NCI-H345 (cell line): Measurements from ENCODE around the gene INF2.

Experiments used
- DNase-seq: peaks from one replicate; lab custom pipeline; 2025; lab: John Stamatoyannopoulos, UW

Gene INF2

DNA sequence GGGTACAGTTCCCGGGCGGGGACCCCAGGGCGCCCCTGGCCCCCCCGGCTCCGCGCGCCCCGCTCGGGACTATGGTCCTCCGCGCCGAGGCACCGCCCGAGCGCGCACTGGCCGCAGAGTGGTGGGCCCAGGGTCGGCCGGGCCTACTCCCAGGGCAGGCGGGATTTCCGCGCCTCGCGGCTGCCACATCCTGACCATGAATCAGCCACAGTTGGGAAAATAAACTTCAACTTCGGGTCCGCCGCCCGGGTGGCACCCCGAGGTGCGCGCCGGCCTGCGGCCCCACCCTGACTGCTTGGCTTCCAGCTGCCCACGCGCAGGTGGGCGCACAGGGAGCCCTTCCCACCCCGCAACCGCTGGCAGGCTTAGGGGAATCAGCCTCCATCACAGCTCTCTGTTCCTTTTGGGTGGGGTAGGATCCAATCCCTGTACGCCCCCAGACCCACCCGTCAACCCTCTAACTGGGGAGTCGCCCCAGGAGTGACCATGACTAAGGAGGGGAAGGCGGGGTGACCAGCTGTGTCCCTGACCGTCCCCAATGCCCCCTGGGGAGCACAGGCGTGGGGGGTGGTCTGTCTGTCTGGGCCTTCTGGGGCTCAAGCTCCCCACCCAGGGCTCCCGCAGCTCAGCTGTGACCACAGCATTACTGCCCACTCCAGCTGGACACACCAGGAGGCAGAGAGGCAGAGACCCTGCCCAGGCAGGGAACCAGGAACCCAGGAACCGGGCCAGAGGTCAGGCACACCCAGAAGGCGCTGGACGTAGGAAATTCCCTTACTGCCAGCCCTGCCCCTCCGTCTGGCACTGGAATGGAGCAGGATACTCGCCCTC is 678 bp downstream of the INF2 start:
- no peak for DNase-seq

GRCh38 chr14:104690861-104691455 is 1.5 kb downstream of the INF2 start:
- no peak for DNase-seq

GRCh38 chr14:104691546-104692260 is 2.3 kb downstream of the INF2 start:
- no peak for DNase-seq

DNA sequence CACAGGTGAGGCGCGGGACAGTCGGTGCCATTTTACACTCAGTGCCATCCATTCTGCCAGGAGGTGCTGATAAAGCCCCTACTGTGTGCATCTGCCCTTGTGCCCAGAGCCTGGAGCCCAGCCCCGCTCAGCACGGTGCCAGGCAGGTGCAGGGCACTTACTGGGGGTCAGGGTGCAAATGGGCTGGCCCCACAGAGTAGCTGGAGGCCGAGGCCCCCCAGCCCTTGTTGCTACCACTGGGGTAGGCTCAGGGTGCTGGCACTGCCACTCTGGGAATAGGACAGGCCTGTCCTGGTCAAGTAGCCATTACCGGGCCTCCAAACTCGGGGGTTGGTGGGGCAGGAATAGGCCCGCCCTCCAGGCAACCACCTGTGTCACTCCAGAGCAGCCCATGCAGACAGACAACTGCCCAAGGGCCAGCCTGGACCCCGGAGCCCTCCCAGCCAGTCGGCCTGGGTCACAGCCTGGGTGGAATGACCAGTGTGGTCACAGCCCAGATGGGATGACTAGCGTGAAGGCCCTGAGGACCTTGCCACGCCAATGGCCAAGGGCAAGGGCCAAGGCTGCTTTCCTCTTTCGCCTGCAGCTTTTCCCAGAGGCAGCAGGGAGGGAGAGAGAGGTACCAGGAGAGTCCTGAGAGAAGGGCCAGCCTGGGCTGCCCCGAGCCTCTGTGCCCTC is 3.0 kb downstream of the INF2 start:
- DNase-seq: no peak

- DNase-seq: no peak
These were observed 3.5 kb downstream of the INF2 start for GRCh38 chr14:104692939-104693315.

- DNase-seq: no peak
These were observed 4.3 kb downstream of the INF2 start for GRCh38 chr14:104693482-104694431.

DNA sequence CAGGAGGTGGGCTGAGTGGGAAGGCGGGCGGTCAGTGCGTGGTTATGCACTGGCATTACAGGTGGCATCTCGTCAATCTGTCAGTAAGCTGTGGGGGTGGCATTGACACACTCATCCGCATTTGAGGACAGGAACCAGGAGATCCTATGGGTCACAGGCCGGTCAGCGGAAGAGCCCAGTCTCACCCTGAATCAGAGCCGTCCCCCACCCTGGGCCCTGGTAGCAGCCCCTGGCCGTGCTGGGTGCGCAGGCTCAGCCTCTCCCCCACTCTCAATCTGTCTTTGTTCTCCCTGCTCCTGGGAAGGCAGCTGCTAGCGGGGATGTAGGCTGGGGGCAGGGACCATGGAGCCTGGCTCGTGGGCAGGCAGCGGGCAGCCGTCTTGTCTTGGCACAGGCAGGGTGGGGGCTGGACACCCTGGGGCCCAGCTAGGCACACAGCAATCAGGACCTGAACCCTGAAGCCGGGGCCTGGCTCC is 5.1 kb downstream of the INF2 start:
- DNase-seq: no peak

DNA sequence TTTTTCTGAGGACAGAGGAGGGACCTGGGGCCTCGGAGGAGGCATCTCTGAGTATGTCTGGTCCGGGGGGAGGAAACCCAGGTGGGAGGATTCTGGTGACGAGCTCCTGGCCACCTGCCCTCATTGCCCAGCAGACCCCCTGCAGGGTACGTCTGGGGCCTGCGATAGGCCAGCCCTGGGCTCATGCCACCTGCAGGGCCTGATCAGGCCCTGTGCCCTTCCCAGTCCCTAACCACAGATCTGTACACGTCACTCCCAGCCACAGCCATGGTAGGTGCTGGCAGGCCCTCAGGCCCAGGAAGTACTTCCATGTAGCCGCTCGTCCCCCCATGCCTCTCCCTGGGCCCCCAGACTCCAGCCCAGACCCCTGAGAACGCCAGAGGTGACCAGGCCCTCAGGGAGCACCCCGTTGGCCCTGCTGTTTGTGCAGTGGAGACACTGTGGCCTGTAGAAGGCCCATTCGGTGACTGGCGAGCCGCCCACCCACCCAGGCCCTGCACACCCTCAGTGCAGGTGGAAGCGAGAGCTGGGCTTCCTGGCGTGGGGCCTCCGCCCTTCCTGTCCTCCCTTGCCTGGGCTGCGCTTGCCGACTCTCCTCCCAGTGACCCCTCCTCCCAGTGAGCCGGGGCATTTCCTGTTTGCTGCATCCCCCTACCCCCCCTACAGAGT is 5.7 kb downstream of the INF2 start:
- peak; percentile 22 for DNase-seq

GRCh38 chr14:104695660-104696000 is 6.2 kb downstream of the INF2 start:
- no peak for DNase-seq

GRCh38 chr14:104696671-104697316 is 7.4 kb downstream of the INF2 start:
- DNase-seq: no peak

DNA sequence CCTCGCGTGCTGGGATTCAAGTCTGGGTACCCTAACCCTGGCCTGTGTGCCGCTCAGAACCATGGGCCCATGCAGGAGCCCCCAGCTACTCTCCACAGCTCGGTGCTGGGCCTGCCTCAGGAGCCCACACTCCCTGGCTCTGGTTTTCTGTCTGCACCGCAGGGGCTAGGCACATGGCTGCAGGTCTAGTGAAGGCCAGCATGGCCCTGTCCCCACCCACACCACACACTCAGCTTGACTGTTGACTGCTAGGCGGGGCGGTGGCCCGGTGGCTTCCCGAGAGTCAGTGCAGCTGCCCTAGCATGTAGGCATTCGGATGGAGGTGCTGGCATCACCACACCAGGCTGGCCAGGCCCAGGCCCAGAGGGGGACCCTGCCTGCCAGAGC is 7.9 kb downstream of the INF2 start:
- DNase-seq: no peak

DNA sequence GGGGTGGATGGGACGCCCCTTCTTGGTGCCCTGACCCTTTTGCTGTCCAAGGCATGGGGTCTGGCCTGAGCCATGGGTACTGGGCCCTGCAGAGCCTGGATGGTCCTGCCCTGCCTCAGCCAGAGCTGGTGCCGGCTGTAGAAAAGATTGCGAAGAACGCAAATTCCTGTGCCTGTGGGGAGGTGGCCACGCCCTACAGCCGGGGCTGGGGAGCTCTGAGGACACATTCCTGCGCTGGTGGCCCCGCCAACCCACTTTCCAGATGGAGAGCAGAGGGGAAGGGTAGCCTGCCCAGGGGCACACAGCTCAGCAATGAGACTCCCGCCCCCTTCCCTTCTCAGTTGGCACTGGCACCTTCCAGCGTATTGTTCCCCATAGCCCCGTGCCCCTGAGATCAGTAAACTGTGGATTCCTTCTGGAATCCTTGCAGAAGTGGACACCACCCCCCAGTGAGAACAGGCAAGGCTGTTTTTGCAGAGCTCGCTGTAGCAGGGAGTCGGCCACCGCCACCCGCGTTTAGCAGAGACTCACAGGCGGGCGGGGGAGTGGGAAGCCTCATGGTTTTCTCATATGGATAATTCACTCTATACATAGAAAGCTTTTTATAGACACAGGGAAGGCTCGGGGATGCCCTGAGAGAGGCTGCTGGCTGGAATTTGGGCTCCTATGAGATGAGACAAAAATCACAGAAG is 8.6 kb downstream of the INF2 start:
- DNase-seq: no peak

GRCh38 chr14:104698688-104699425 is 9.4 kb downstream of the INF2 start:
- no peak for DNase-seq

DNA sequence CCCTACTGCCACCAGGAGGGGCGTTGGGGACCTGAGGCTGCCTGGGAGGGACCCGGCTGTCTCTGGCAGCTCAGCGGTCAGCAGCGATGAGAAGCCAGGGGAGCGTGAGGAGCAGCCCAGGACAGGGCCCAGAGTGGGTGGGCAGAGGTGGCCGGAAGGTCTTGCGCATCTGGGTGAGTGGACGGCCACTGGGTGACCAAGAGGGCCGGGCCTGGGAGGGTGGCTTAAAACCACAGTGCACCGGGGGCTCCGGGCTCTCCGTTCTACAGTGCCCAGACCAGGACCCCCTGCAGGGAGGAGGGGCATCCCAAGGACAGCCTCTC is 10.0 kb downstream of the INF2 start:
- no peak for DNase-seq

DNA sequence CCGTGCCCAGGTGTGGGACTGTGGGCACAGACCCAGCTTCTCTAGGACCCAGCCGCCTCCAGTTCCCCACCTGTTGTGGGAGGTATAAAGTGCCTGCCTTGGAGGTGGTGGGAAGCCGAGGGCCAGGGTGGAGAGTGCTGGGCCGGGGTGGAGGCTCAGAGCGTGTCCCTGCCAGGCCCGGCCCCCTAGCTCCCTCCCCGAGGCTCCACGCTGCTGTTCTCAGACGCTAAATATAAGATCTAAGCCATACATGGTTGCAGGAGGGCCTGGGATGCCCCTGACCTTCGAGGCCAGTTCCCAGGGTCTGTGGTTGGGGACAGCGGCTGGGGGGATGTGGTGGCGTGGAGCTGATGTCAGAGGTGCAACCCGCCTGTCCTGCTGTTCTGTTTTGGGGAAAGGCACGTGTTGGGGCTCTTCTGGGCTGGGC is 10.8 kb downstream of the INF2 start:
- DNase-seq: no peak

DNA sequence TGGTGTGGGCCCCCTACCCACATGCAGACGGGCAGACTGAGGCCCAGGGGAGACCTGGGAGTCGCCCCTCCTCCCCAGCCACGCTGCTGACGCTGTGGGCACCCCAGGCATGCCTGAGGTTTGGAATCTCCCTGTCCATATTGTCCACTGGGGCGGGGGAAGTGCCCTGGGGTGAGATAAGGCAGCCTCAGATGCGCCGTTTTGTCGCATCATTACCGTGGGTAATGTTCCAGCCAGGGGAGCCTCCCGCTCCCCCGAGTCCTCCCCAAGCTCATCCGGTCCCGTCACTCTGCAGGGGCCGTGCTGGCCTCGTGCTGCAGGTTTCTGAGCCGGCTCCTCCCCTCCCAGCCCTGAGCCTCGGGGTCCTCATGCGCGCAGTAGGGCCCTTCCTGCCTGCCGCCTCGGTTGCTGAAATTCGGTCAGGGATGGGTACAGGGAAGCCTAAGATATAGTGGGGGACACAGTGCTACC is 11.4 kb downstream of the INF2 start:
- no peak for DNase-seq

DNA sequence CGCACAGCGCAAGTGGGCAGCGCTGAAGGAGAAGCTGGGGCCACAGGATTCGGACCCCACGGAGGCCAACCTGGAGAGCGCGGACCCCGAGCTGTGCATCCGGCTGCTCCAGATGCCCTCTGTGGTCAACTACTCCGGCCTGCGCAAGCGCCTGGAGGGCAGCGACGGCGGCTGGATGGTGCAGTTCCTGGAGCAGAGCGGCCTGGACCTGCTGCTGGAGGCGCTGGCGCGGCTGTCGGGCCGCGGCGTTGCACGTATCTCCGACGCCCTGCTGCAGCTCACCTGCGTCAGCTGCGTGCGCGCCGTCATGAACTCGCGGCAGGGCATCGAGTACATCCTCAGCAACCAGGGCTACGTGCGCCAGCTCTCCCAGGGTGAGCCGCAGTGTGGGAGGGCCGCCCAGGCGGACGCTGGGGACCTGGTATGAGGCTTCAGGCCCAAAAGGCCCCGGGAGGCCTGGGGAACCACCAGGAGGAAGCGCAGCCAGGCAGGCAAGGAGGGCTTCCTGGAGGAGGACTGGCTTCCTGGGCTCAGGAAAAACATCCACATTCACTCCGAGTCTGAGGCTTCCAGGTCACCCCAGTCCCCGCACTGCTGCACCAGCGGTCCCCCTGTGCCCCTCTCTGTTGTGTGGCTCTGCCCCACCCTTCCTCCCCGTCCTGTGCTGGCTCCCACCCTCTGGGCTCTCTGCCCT is 12.1 kb downstream of the INF2 start:
- DNase-seq: no peak

- no peak for DNase-seq
These were observed 12.7 kb downstream of the INF2 start for GRCh38 chr14:104702106-104702505.
